Activated CD8-positive, alpha-beta memory T cell treated with anti-CD3 and anti-CD28 coated beads for 4 hours (primary cell): Measurements from ENCODE around the gene UQCC2.

Experiments used
- DNase-seq, 2 donors: peaks; one replicate each; pipeline ENCODE4 v3.0.0-alpha.2; 2020; ENCODE audit warnings: low read depth in 2 of 2

The UQCC2 gene

DNA sequence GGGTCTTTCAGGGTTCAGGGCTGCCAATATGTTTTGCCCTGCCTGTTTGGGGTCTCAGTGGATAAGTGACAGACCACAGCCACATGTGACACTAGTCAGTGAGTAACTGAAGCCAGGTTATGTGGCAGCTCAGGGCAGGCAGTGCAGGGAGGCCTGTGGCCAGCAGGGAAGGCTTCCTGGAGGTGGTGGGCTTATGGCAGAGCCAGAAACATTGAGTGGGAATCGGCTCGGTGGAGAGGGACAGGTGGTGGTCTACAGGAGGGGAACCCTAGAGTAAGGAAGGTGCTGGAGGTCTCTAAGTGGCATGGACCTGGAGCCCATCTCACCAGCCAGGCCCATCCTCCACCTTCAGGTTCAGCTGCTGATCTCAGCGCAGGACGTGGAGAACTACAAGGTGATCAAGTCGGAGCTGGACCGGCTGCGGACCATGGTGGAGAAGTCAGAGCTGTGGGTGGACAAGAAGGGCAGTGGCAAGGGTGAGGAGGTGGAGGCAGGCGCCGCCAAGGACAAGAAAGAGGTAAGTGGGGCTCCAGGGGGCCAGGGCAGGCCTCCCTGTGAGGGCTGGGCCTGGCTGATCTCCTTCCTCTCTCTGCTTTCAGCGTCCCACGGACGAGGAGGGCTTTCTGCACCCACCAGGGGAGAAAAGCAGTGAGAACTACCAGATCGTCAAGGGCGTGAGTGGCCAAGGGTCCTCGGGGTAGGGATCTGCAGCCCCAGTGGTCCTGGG, 34.9 kb downstream of the UQCC2 start:
- DNase-seq = no peak

DNA sequence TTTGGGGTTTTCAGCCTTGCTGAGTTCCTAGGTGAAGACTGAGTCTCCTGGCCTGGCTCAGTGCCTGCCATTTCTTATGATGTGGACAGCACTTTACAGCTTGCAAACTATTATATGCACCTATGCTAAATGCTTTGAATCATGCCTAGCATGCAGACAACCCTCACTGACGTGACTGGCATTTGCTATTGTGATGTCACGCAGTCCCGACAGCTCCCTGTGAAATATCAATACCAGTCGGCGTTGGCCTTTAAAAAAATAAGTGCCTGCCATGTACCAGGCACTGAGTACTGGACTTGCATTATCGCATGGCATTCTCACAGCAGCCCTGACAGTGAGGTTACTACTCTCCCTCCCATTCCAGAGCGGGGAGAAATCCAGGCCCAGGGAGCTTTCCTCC, 35.5 kb downstream of the UQCC2 start:
- DNase-seq = no peak

DNA sequence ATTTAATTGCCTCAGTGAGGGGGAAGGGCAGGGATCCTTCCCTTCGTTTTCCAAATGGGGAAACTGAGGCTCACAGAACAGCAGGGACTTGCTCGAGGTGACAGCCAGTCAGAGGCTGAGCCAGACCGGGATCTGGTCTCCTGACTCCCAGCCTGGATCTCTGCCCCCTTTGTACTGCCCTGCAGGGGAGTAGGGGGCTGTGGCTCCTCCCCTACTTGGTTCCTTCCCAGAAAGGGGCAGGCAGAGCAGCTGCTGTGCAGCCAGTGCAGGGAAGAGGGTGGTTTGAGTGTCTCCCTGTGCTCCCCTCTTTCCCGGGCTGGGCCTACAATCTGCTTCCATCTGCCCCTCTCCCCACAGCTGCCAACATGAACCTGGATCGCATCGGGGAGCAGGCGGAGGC, 37.6 kb downstream of the UQCC2 start:
- no peak for DNase-seq

DNA sequence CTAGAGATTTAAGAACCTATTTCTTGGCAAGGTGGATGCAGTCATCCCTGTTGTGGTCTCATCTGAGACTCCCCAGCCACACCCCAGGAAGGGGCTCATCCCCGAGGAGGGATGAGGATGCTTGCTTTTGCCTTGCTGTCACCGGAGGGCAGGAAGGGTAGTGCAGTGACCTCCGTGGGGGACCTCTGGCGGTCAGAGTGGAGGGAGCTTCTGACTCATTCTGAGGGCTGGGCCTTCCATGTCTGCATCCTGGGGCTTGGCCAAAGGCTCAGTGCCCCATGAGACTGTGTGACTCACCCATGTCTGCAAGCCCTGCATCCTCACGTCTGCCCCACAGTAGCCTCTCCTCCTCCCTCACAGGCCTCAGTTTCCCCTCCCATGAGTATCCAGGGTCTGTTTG, 38.7 kb downstream of the UQCC2 start:
- no peak for DNase-seq

DNA sequence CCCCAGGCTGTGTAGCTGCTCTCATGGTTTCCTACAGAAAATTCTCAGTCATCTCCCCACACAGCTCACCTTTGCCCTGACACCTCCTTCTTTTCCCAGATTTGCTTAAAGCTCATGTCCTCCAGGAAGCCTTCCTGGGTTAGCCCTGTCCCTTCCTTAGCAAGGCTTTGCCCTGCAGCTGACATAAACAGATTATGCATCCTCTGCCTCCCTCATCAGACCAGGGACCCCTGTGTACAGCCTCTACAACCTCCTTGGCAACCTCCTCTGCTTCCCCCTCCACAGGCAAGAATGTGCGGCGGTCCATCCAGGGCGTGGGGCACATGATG, 39.8 kb downstream of the UQCC2 start:
- DNase-seq = no peak

DNA sequence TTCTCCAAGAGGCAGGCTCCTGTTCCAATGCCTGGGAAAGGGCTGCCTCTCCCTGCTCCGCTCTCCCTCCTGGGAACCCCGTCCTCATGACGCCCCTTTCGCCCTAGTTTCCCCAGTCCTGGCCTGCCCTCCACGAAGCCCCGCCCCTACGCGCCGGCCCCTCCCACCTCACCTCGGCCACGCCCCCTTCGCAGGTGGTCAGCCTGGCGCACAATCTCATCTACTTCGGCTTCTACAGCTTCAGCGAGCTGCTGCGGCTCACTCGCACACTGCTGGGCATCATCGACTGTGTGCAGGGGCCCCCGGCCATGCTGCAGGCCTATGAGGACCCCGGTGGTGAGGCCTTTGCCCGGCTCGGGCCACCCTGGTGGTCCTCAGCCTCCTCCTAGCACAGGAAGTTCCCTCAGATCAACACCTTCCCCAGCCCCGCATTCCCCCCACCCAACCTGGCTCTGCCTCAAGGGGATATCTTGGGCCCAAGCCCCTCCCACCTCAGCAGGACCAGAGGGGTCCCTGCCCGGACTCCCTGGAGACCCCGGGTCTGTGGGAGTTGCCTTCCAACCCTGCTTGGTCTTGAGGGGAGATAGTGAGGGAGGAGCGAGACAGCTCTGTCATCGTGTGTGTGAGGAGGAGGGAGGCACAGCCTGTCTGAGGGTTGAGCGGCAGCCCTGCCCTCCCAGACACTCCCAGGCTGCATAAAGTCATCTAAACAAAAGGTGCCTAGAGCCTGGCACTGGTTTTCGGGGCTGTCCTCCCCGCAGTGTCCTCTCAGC, 40.3 kb downstream of the UQCC2 start:
- DNase-seq = no peak

DNA sequence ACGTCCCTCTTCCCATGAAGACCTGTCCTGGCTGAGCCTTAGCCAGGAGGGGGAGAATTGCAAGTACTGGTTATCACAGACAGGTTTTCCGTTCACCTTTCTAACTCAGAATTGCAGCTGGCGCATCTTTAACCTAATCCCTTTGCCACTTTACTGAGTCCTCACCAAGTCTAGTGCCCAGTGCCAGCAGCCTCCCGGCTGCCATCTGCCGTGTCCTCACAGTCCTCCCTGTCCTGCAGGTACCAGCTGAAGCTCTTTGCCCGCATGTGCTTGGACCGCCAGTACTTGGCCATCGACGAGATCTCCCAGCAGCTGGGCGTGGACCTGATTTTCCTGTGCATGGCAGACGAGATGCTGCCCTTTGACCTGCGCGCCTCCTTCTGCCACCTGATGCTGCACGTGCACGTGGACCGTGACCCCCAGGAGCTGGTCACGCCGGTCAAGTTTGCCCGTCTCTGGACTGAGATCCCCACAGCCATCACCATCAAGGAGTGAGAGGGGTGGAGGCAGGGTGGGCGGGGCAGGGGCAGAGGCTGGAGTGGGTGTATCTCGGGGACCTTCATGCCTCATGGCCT, 41.3 kb downstream of the UQCC2 start:
- DNase-seq = no peak

DNA sequence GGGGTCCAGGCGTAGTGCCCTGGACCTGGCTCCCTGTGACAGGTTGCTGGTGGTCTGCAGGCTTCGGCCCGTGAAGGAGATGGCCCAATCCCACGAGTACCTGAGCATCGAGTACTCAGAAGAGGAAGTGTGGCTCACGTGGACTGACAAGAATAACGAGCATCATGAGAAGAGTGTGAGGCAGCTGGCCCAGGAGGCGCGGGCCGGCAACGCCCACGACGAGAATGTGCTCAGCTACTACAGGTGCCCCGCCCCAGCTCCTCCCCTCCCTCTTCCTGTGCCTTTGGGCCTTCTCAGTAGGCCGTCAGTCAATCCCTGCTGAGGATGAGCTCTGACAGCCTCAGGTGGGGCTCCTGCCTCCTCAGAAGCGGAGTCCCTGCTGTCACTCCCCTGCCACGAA, 42.6 kb downstream of the UQCC2 start:
- DNase-seq = no peak

DNA sequence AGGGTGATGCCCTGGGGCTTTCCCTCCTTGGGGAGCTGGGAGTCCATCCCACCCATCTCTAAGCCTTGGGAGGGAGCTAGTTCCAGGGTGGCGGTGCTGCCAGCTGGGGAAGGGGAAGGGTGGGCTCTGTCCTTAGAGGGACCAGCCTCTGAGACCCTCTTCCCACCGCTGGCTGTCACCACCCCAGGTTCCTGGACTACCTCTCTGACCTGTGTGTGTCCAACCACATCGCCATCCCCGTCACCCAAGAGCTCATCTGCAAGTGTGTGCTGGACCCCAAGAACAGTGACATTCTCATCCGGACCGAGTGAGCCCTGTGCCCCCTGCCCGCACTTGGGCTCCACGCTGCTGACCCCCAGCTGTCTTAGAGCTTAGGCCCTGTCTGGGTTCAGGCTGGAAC, 43.2 kb downstream of the UQCC2 start:
- DNase-seq = no peak

DNA sequence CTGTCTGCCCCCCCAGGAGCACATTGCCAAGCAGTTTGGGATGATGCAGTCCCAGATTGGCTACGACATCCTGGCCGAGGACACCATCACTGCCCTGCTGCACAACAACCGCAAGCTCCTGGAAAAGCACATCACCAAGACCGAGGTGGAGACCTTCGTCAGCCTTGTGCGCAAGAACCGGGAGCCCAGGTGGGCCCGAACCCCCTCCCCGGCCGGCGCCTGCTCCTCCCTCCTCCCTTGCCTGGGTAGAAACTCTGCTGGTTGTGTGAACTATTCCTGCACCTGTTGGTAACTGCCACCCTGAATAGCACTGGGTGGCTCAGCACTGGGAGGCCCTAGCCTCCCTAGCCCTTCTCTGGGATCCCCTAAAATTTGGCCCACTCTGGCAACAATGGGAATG, 43.7 kb downstream of the UQCC2 start:
- DNase-seq = no peak

DNA sequence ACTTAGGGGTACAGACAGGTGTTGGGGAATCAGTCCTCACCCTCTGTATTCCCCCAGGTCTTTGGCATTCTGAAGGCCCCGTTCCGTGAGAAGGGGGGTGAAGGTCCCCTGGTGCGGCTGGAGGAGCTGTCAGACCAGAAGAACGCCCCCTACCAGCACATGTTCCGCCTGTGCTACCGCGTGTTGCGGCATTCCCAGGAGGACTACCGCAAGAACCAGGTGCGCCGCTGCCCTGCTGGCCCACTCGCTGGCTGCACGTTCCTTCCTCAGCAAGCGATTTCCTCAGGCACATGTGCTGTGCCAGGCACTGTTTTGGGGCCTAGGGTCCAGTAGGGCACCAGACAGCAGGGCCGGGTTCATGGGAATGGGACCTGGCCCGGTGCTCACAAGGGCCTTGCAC, 44.4 kb downstream of the UQCC2 start:
- no peak for DNase-seq

DNA sequence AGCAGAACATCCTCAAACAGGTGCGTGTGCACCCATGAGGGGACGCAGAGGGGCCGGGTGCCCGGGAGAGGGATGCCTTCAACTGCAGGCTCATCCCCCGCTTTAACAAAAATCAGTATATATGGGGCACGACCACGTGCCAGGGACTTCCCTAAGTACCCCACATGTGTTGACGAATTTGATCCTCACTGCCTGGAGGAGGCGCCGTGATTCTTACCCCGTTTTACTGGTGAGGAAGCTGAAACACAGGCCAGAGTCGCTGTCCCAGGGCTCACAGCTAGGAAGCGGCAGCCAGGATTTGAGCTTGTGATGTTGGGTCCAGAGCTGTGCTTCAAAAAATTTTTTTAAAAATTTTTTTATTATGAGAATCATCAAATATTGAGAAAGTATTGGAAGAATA, 45.5 kb downstream of the UQCC2 start:
- no peak for DNase-seq

DNA sequence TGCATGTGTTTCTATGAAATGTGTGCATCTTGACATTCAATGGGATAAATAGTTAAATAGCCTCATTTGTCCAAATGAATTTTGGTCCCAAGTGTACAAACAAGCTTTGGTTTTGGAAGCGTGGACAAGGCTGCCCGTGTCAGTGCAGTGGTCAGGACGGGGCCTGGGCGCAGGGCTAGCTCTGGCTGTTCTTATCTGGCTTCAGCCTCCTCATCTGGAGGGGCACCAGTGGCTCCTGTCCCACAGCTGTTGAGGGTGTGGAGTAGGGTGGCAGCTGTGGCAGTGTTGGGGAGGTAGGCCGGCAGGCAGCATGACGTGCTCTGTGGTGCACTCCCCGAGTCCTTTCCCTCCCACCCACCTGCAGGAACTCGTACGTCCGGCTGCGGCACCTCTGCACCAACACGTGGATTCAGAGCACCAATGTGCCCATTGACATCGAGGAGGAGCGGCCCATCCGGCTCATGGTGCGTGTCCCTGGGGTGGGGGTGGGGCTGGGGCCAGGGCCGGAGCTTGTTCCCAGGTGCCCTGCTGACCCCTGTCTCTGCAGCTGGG, 46.9 kb downstream of the UQCC2 start:
- DNase-seq = no peak

DNA sequence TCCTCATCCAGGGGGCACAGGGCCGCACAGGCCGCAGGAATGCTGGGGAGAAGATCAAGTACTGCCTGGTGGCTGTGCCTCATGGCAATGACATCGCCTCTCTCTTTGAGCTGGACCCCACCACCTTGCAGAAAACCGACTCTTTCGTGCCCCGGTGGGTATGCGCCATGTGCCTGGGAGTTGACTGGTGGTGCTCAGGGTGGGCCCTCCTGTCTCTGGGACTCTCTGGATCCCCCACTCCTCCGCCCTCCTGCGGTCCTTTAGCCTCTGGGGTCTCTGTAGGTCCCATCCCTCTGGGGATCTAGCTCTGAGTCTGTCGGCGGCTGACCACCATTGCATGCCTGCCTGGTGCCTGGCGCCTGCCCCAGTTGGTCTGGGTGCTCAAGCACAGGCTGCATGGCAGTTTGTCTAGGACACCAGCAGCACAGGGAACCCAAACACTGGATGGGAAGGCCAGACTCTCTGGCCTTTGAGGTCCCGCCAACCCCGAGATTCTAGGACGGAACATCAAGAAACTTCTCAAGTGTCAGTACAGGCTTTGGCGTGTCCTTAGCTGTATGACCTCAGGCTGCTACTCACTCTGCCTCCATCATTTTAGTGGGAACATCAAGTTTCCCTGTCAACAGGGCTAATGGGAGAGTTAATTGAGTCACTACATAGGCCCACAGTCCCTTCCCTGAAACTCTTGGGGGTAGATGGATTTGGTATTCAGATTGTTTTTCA, 47.6 kb downstream of the UQCC2 start:
- DNase-seq = no peak

DNA sequence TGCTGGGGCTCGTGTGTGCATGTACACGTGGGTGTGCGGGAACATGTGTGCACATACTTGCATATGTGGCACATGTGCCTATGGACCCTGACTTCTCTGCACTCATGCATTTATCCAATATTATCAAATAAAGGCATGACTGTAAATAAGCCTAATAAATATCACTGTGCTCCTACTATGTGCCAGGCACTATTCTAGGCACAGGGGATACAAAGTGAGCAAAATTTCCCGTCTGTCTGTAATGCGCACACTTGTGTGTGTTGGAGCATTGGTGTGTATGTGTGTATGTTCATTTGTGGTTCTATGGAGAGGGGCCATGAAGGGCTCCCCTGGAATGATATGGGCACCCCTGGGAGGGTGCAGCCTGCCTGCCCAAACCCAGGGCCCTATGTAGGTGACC, 48.5 kb downstream of the UQCC2 start:
- no peak for DNase-seq

DNA sequence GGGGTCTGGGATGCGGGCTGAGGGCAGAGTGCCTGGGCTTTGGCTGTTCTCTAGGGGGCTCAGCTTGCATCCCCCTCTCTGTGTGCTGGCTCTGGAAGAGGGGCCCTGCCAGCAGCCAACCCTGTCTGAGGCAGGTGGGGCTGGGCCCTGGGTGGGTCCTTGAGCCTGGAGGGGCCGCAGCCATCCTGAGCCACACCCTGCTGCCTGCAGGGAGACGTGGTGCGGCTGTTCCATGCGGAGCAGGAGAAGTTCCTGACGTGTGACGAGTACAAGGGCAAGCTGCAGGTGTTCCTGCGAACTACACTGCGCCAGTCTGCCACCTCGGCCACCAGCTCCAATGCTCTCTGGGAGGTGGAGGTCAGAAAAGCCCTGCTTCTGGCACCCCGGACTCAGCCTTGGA, 49.2 kb downstream of the UQCC2 start:
- DNase-seq = no peak

DNA sequence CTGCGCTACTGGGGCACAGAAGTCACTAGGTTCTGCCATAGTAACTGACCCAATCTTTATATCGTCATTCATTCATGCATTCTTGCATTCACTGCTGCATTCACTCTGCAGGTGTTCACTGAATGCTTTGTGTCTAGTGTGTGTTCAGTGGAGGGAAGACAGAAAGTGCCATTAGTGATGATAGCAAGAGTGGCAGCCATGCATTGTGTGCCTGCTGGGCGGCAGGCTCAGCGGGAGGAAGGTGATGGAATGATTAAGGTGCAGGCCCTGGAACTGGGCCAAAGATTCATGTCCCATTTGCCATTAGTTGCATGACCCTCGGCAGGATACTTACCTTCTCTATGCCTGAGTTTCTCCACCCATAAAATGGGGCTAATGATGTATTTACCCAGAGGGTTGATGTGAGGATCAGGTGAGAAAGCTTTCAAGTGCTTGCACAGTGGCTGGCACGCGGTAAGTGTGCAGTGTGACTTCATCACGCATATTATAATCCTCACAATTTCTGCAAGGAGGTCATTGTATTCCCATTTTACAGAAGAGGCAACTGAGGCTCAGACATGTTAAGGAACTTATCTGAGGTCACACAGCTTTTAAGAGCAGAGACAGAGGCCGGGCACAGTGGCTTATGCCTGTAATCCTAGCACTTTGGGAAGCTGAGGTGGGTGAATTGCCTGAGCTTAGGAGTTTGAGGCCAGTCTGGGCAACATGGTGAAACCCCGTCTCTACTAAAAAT, 50.2 kb downstream of the UQCC2 start:
- DNase-seq = no peak

DNA sequence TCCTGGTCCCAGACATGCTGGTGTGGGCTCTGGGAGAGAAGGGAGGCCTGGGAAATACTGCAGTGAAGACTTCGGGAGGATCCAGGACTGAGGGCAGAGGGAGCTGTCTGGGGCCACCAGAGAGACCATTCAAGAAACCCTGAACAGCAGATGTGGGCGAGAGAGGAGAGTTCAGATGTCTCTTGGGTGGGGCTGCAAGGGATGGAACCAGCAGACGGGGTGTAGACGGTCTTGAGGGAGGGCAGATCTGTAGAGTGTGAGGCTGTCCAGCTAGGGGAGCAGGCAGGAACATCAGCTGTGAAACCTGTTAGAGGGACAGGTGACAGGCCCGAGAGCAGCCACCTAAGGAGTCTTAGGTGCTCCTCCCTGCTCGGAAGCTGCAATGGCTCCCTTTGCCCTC, 51.5 kb downstream of the UQCC2 start:
- DNase-seq = no peak

DNA sequence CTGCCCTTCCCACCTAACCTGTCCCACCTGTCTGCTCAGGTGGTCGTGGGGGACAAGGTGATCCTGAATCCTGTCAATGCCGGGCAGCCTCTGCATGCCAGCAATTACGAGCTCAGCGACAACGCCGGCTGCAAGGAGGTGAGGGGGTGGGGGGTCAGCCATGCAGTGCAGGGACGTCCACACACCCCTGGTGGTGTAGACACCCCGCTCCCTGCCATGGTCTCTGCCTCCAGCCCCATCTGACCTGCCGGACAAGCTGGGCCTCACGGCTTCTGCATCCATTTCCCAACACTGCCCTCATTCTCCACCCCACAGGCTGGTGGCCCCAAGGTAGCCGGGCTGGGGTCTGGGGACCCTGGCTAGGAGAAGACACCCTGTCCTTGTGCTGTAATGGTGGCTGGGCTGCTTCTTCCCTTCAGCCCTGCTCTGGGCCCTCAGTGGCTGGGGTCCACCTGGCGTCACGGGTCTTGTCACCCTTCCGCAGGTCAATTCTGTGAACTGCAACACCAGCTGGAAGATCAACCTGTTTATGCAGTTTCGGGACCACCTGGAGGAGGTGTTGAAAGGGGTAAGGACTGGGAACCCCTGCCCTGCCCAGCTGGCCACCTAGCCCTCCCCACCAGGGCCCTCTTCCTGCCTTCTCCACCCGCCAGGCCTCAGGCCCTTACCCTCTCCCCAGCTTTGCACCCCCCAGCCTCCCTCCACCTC, 52.4 kb downstream of the UQCC2 start:
- DNase-seq = no peak

DNA sequence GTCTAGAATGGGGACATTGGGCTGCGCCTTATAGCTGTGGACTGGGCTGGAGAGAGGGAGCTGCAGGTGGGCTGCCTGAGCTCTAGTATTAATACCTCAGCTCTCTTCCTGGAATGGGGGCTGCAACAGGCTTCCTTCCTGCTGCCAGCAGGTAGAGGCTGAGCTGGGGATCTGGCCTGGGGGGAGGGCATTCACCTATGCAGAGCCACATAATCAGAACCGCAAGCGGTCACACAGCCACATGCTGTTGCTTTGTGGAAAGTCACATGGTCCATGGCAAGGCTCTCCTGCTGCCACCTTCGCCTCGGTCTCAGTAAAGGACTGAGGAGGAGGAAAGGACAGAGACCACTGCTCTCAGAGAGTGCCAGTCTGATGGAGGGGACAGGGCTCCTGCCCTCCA, 54.7 kb downstream of the UQCC2 start:
- DNase-seq = no peak
